Right cardiac atrium (tissue), 5 donors: Measurements from ENCODE around the gene SLC5A7. TPM values are rescaled to one million over a fixed set of nuclear protein-coding genes. Genes with fewer than 3 reads are reported as not detected.

Experiments used
- polyA plus RNA-seq: library from polyadenylated mRNA; stranded (reverse); fragments of 200-250 nt; gene quantifications from one replicate; pipeline ENCODE4 v1.2.3, GENCODE V29; 2013
- total RNA-seq, 4 donors: library from RNA; stranded (reverse); fragmentation: NEBNext Ultra II Directional; extraction: Animal tissue kit (Norgen Biotek cat#: 25700); gene quantifications; one replicate each; pipeline ENCODE4 v1.2.1, GENCODE V29; 2021
- donor health status: healthy with polysubstance abuse.
- donor health status: DM: no; HTN: yes; CAD: no.
- donor health status: DM: no; HTN: no; CAD: no.
- donor health status: DM: no; HTN: yes; CAD: no; lungs with severe emphysema.
- donor health status: DM: yes; HTN: yes; CAD: no.

The SLC5A7 gene
- total and polyA plus RNA-seq, 5 donors, result 0.09 to 0.42 (median 0.16) TPM; not detected in 1

Other genes starting within 250 kb of the SLC5A7 start
- gene RGPD4, start 159.6 kb upstream of the SLC5A7 start, total RNA-seq, result under 1 TPM; 0.09 to 0.24 (median 0.17) TPM
- gene RGPD4, start 159.6 kb upstream of the SLC5A7 start, polyA plus RNA-seq, result not detected